Spinal cord (tissue), 10 donors: ENCODE results near the gene GMCL1. TPM values are rescaled to one million over a fixed set of nuclear protein-coding genes. Genes with fewer than 3 reads are reported as not detected.
A peak's percentile ranks its signal among the peaks of the same experiment; 100 is the strongest.
"Not testable (repeated sequence)": the region's sequence is repeated elsewhere in the genome, so short reads cannot be mapped to it uniquely, and the experiment has no call there.

Experiments
- DNase-seq, 6 donors: peaks; one replicate each; pipeline versions ENCODE4 v3.0.0 to v3.0.0-alpha.2; 2013 to 2015; ENCODE audit warnings: low spot score in 6 of 6, low read depth in 4 of 6
- H3K27ac ChIP-seq: one replicate; pipeline ENCODE4 v1.5.1; 2013; ENCODE audit warnings: low read depth, low read length, control low read depth
- H3K27me3 ChIP-seq: one replicate; pipeline ENCODE4 v1.6.1; 2013; ENCODE audit warnings: low read length; ENCODE audit not compliant: control insufficient read depth, insufficient read depth
- H3K36me3 ChIP-seq: one replicate; pipeline ENCODE4 v1.6.1; 2013; ENCODE audit warnings: low read length; ENCODE audit not compliant: control insufficient read depth, insufficient read depth
- H3K4me1 ChIP-seq: one replicate; pipeline ENCODE4 v1.6.1; 2013; ENCODE audit warnings: low read length; ENCODE audit not compliant: control insufficient read depth, insufficient read depth
- H3K4me3 ChIP-seq: one replicate; pipeline ENCODE4 v1.5.1; 2013; ENCODE audit warnings: low read depth, low read length, control low read depth
- H3K9me3 ChIP-seq: one replicate; pipeline ENCODE4 v1.6.1; 2013; ENCODE audit warnings: low read length; ENCODE audit not compliant: control insufficient read depth, insufficient read depth
- WGBS: methylation state at CpG from one replicate; pipeline ENCODE4 v1.1.5; 2013; ENCODE audit warnings: missing lambda C conversion rate; ENCODE audit not compliant: insufficient coverage; 5-methylcytosine and 5-hydroxymethylcytosine counted together
- polyA plus RNA-seq, 2 donors: library from polyadenylated mRNA; unstranded; fragments of 120-200 nt; gene quantifications; one replicate each; pipeline ENCODE4 v1.2.1, GENCODE V29; 2013; ENCODE audit not compliant: insufficient read length in 2 of 2
- total RNA-seq, 2 donors: library from RNA; depleted of rRNA in 1 of 2; stranded (reverse); fragments of 120-200 nt in 1 of 2; fragments of >200 nt in 1 of 2; gene quantifications; one replicate each; pipeline versions ENCODE4 v1.2.3 to v1.2.4, GENCODE V29; 2013 to 2014
- donor health status: healthy.

The GMCL1 gene
- total and polyA plus RNA-seq, 4 donors = 12.7 to 17.2 (median 14.1) TPM

- H3K27me3 ChIP-seq = no peaks in the 10 kb centered on the region
- H3K9me3 ChIP-seq = no peaks in the 10 kb centered on the region
- H3K4me3 ChIP-seq = no peak overlapping the region
- H3K4me1 ChIP-seq = no peaks in the 10 kb centered on the region
- H3K36me3 ChIP-seq = no peaks in the 10 kb centered on the region
- WGBS = 60% methylated on average over 2 of the region's 4 CpGs
- peak in 1 of 6 donors; percentile 67 for DNase-seq
- H3K27ac ChIP-seq = no peak overlapping the region
These were observed 11.5 kb upstream of the GMCL1 start for GRCh38 chr2:69817729-69818501.

- H3K27ac ChIP-seq = no peak overlapping the region
- 81% methylated on average over 7 of the region's 9 CpGs for WGBS
- H3K9me3 ChIP-seq = no peaks in the 10 kb centered on the region
- no peak overlapping the region for H3K4me3 ChIP-seq
- H3K36me3 ChIP-seq = no peaks in the 10 kb centered on the region
- peaks cover 19% of the 10 kb centered on the region for H3K4me1 ChIP-seq
- peak in 1 of 6 donors; percentile 41 for DNase-seq
- H3K27me3 ChIP-seq = no peaks in the 10 kb centered on the region
These were observed 1.5 kb upstream of the GMCL1 start for GRCh38 chr2:69827796-69828540.

GRCh38 chr2:69828938-69829255, 563 bp upstream of the GMCL1 start:
- WGBS = 0% methylated on average over 5 of the region's 7 CpGs
- Histone ChIP-seq H3K4me3 (peak overlapping the region; percentile 86), H3K4me1 (peaks cover 19% of the 10 kb centered on the region), H3K9me3 (no peaks in the 10 kb centered on the region), H3K27ac (peak overlapping the region; percentile 96), H3K27me3 (no peaks in the 10 kb centered on the region), H3K36me3 (no peaks in the 10 kb centered on the region)
- DNase-seq = no peak

- H3K27ac ChIP-seq = peak overlapping the region; percentile 96
- under 1% methylated on average over 42 of the region's 45 CpGs for WGBS
- peak in 1 of 6 donors; percentile 16 for DNase-seq
These were observed 815 bp downstream of the GMCL1 start for GRCh38 chr2:69830045-69830905.

GRCh38 chr2:69830906-69831241, 1.4 kb downstream of the GMCL1 start:
- DNase-seq, H3K27ac ChIP-seq, H3K9me3 ChIP-seq, H3K27me3 ChIP-seq, H3K36me3 ChIP-seq: not testable (repeated sequence)
- no CpG with 5 or more reads among the region's 13 CpGs for WGBS
- Histone ChIP-seq H3K4me3 (peak overlapping the region; percentile 86), H3K4me1 (peaks cover 19% of the 10 kb centered on the region)

More at GRCh38 chr2:69830045-69830905, 815 bp downstream of the GMCL1 start:
- Histone ChIP-seq H3K27me3 (no peaks in the 10 kb centered on the region), H3K9me3 (no peaks in the 10 kb centered on the region), H3K36me3 (no peaks in the 10 kb centered on the region), H3K4me3 (peak overlapping the region; percentile 86), H3K4me1 (peaks cover 19% of the 10 kb centered on the region)

GRCh38 chr2:69831354-69831905, 2.0 kb downstream of the GMCL1 start:
- H3K4me3 ChIP-seq = no peak overlapping the region
- H3K27ac ChIP-seq = no peak overlapping the region
- H3K9me3 ChIP-seq = no peaks in the 10 kb centered on the region
- DNase-seq = no peak
- no CpG with 5 or more reads among the region's 6 CpGs for WGBS
- H3K4me1 ChIP-seq = peaks cover 19% of the 10 kb centered on the region
- H3K27me3 ChIP-seq = no peaks in the 10 kb centered on the region
- no peaks in the 10 kb centered on the region for H3K36me3 ChIP-seq

- H3K9me3 ChIP-seq = no peaks in the 10 kb centered on the region
- WGBS = no CpG with 5 or more reads among the region's 3 CpGs
- no peak overlapping the region for H3K27ac ChIP-seq
- no peak overlapping the region for H3K4me3 ChIP-seq
- no peak for DNase-seq
- peaks cover 19% of the 10 kb centered on the region for H3K4me1 ChIP-seq
- no peaks in the 10 kb centered on the region for H3K27me3 ChIP-seq
- H3K36me3 ChIP-seq = no peaks in the 10 kb centered on the region
These were observed 4.3 kb downstream of the GMCL1 start for GRCh38 chr2:69833752-69834151.

- Histone ChIP-seq H3K4me3 (no peak overlapping the region), H3K27ac (no peak overlapping the region), H3K9me3 (no peaks in the 10 kb centered on the region), H3K36me3 (peaks cover 5% of the 10 kb centered on the region), H3K4me1 (peaks cover 15% of the 10 kb centered on the region), H3K27me3 (no peaks in the 10 kb centered on the region)
- DNase-seq = no peak
- whole genome bisulfite sequencing = no CpG with 5 or more reads among the region's 2 CpGs
These were observed 6.2 kb downstream of the GMCL1 start for GRCh38 chr2:69835666-69836065.

- H3K36me3 ChIP-seq = peaks cover 5% of the 10 kb centered on the region
- H3K4me3 ChIP-seq = no peak overlapping the region
- H3K4me1 ChIP-seq = peaks cover 8% of the 10 kb centered on the region
These were observed 6.9 kb downstream of the GMCL1 start for GRCh38 chr2:69836316-69836715.

More at GRCh38 chr2:69836316-69836715, 6.9 kb downstream of the GMCL1 start:
- H3K27ac ChIP-seq = no peak overlapping the region
- no CpG with 5 or more reads among the region's 5 CpGs for WGBS
- DNase-seq = no peak
- H3K9me3 ChIP-seq = no peaks in the 10 kb centered on the region
- no peaks in the 10 kb centered on the region for H3K27me3 ChIP-seq
